Activated CD4-positive, alpha-beta T cell treated with anti-CD3 and anti-CD28 coated beads, Interleukin-2, amount 50 U/mL, for 16 hours (primary cell): Measurements from ENCODE around the gene TBC1D3G.
"Not testable (repeated sequence)": the region's sequence is repeated elsewhere in the genome, so short reads cannot be mapped to it uniquely, and the experiment has no call there.

Experiments used
- DNase-seq: peaks from one replicate; pipeline ENCODE4 v3.0.0-alpha.2; 2020

Gene TBC1D3G

DNA sequence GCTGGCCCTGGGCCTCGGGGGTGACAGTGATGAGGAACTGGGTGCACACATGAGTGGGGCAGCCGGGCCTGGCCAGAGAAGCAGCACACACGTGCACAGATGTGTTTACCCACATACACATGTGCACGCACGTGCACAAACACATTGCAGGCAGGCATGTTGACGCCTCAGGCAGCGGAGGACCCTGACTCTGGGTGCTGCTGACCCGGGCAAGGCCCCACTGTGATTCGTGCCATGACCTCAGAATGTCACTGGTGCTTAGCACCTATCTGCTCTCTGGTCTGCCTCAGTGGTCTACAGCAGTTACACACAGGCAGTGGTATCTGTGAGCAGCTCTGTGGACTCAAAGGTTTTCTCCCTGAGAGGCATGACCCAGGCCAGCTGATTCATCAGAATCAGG, at the start of gene TBC1D3G:
Gene TBC1D3G (plus strand): TSS at position 301 of the 400 bp plus-strand sequence. CDS start 1,528 bp downstream, outside the sequence.
- DNase-seq = not testable (repeated sequence)

GRCh38 chr17:36283256-36283655, 40.4 kb upstream of the TBC1D3G start:
- DNase-seq = not testable (repeated sequence)

GRCh38 chr17:36284219-36284618, 39.5 kb upstream of the TBC1D3G start:
- not testable (repeated sequence) for DNase-seq

DNA sequence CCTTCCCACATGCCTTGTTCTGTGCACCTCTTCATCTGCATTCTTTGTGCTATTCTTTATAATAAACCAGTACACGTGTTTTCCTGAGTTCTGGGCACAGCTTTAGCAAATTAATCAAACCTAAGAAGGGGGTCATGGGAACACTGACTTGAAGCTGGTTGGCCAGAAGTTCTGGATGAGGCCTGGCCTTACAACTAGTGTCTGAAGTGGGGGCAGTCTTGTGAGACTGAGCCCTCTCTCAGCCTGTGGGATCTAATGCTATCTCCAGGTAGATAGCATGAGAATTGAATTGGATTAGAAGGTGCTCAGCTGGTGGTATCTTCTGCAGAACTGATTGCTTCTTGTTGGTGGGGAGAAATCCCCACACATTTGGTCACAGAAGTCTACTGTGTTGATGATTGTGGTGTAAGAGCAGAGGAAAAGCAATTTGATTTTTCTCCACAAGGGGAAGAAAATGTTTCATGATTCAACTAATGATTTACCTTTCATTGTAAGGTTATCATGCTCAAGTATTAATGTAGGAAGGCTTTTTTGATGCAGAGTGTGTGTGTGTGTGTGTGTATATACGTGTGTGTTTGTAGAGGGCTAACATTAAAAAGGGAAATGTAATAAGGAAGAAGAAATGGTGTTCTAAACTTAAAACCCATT, 33.6 kb upstream of the TBC1D3G start:
- not testable (repeated sequence) for DNase-seq

GRCh38 chr17:36295161-36295560, 28.5 kb upstream of the TBC1D3G start:
- not testable (repeated sequence) for DNase-seq

- DNase-seq = not testable (repeated sequence)
Measured at GRCh38 chr17:36315736-36316135, 7.9 kb upstream of the TBC1D3G start.

DNA sequence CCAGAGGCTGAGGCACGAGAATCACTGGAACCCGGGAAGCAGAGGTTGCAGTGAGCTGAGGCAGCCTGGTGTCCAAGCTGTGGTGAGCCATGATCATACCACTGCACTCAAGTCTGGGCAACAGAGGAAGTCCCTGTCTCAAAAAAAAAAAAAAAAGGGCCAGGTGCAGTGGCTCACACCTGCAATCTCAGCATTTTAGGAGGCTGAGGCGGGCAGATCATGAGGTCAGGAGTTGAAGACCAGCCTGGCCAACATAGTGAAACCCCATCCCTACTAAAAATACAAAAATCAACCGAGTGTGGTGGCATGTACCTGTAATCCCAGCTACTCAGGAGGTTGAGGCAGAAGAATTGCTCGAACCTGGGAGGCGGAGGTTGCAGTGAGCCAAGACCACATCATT, 38.8 kb downstream of the TBC1D3G start:
- DNase-seq = not testable (repeated sequence)

DNA sequence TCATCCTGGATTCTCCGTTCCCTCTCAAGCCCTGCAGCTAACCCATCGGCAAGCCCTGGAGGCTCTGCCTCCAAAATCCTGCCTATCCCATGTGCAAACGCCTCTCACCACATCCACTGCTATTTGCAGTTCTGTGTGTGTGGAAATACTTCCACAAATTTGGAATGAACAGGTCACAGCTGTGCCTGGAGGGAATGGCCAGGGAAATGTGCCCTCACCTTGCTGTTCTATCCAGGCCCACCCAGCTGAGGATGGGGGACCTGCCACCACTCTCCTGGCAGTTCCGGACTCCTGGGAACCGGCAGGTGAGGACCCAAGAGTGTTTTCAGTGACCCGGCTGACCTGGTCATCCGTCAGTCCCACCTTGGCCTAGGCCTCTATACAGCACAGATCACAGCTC, 52.3 kb downstream of the TBC1D3G start:
- not testable (repeated sequence) for DNase-seq
